IMR-90 (cell line): ENCODE data around the gene PLEKHB2. TPM values are rescaled to one million over a fixed set of nuclear protein-coding genes. Genes with fewer than 3 reads are reported as not detected.

ENCODE experiments used
- ATAC-seq: fragments of 200-7000 bp; cut with Tn5 transposase; 2 replicates; pipeline ENCODE4 v1.9.1; 2020; ENCODE audit warnings: low read depth, mild to moderate bottlenecking, moderate library complexity
- BruUV-seq: library from RNA; stranded (reverse); fragments of 400-500 nt; replicated peaks from 2 replicates; lab custom pipeline; 2021; lab: Mats Ljungman, UMichigan
- CTCF ChIA-PET: fragments of 300-600 bp; formaldehyde crosslinking; extraction: SDS; loops from one replicate; lab custom pipeline; 2021; ENCODE audit warnings: antibody characterized with exemption; lab: Yijun Ruan, JAX
- POLR2A ChIA-PET: fragments of 300-600 bp; sonication (Branson Sonifier 250); formaldehyde crosslinking; loops from one replicate; lab custom pipeline; 2022; ENCODE audit warnings: antibody characterized with exemption; ENCODE audit not compliant: unreplicated experiment; lab: Charles Lee
- DNase-seq: peaks from one replicate; pipeline ENCODE4 v3.0.0; 2013
- H2AFZ ChIP-seq: replicated peaks from 2 replicates; pipeline ENCODE3; 2013; ENCODE audit warnings: low read length, mild to moderate bottlenecking; ENCODE audit not compliant: poor library complexity
- H2AK5ac ChIP-seq: 2 replicates; pipeline ENCODE4 v1.6.1; 2013; ENCODE audit warnings: low read depth, low read length, inconsistent platforms
- H2AK9ac ChIP-seq: replicated peaks from 2 replicates; pipeline ENCODE3; 2013; ENCODE audit warnings: mild to moderate bottlenecking, low read depth, low read length, moderate library complexity; ENCODE audit not compliant: poor library complexity
- H2BK120ac ChIP-seq: 2 replicates; pipeline ENCODE4 v1.6.1; 2013; ENCODE audit warnings: low read depth, low read length, inconsistent platforms
- H2BK15ac ChIP-seq: 3 replicates; pipeline ENCODE4 v1.6.1; 2013; ENCODE audit warnings: low read depth, low read length, inconsistent platforms
- H2BK20ac ChIP-seq: 2 replicates; pipeline ENCODE4 v1.6.1; 2013; ENCODE audit warnings: low read depth, mild to moderate bottlenecking, inconsistent platforms, low read length, moderate library complexity
- H2BK5ac ChIP-seq: 2 replicates; pipeline ENCODE4 v1.6.1; 2013; ENCODE audit warnings: mild to moderate bottlenecking, low read depth, low read length, inconsistent platforms; ENCODE audit not compliant: poor library complexity, severe bottlenecking
- H3K14ac ChIP-seq: replicated peaks from 2 replicates; pipeline ENCODE4 v1.6.1; 2013; ENCODE audit warnings: low read depth, low read length, inconsistent platforms
- H3K18ac ChIP-seq: 2 replicates; pipeline ENCODE4 v1.6.1; 2013; ENCODE audit warnings: low read depth, low read length, control low read depth
- H3K23ac ChIP-seq: 2 replicates; pipeline ENCODE4 v1.6.1; 2013; ENCODE audit warnings: low read depth, low read length, inconsistent platforms
- H3K27ac ChIP-seq: 2 replicates; pipeline ENCODE4 v1.5.1; 2013; ENCODE audit warnings: mild to moderate bottlenecking, control low read depth, low read length; ENCODE audit not compliant: insufficient read depth
- H3K27me3 ChIP-seq: 2 replicates; pipeline ENCODE4 v1.6.1; 2013; ENCODE audit warnings: low read length; ENCODE audit not compliant: control insufficient read depth, insufficient read depth
- H3K36me3 ChIP-seq: 2 replicates; pipeline ENCODE4 v1.6.1; 2013; ENCODE audit warnings: low read length, mixed read lengths; ENCODE audit not compliant: control insufficient read depth, insufficient read depth
- H3K4ac ChIP-seq: 2 replicates; pipeline ENCODE4 v1.6.1; 2013; ENCODE audit warnings: low read depth, low read length, inconsistent platforms
- H3K4me1 ChIP-seq: 2 replicates; pipeline ENCODE4 v1.6.1; 2013; ENCODE audit warnings: low read length, mixed read lengths; ENCODE audit not compliant: control insufficient read depth, insufficient read depth
- H3K4me2 ChIP-seq: 2 replicates; pipeline ENCODE4 v1.6.1; 2013; ENCODE audit warnings: low read depth, mild to moderate bottlenecking, control low read depth, low read length, moderate library complexity
- H3K4me3 ChIP-seq: 2 replicates; pipeline ENCODE4 v1.5.1; 2013; ENCODE audit warnings: low read depth, mild to moderate bottlenecking, control low read depth, low read length, moderate library complexity; ENCODE audit not compliant: insufficient read depth
- H3K56ac ChIP-seq: 2 replicates; pipeline ENCODE4 v1.6.1; 2013; ENCODE audit warnings: low read length, inconsistent platforms; ENCODE audit not compliant: insufficient read depth; ENCODE audit errors: extremely low read depth
- H3K79me1 ChIP-seq, 2 experiments: 2 replicates each; pipeline ENCODE4 v1.6.1; 2013; ENCODE audit warnings: low read length in 2 of 2, inconsistent platforms in 1 of 2, low read depth in 1 of 2
- H3K9ac ChIP-seq: 2 replicates; pipeline ENCODE4 v1.6.1; 2013; ENCODE audit warnings: low read depth, low read length, control low read depth
- H3K9me1 ChIP-seq: 2 replicates; pipeline ENCODE4 v1.6.1; 2013; ENCODE audit warnings: low read length, inconsistent platforms; ENCODE audit not compliant: insufficient read depth
- H3K9me3 ChIP-seq: 2 replicates; pipeline ENCODE4 v1.6.1; 2013; ENCODE audit warnings: low read length; ENCODE audit not compliant: control insufficient read depth, insufficient read depth
- H4K20me1 ChIP-seq: 2 replicates; pipeline ENCODE4 v1.6.1; 2013; ENCODE audit warnings: low read length, inconsistent platforms; ENCODE audit not compliant: insufficient read depth
- H4K5ac ChIP-seq: 2 replicates; pipeline ENCODE4 v1.6.1; 2013; ENCODE audit warnings: mild to moderate bottlenecking, low read depth, low read length, control low read depth
- H4K8ac ChIP-seq, 2 experiments: 2 replicates each; pipeline ENCODE4 v1.6.1; 2013; ENCODE audit warnings: low read depth in 2 of 2, low read length in 2 of 2, control low read depth in 1 of 2, inconsistent platforms in 1 of 2
- H4K91ac ChIP-seq: 2 replicates; pipeline ENCODE4 v1.6.1; 2013; ENCODE audit warnings: low read depth, low read length, inconsistent platforms; ENCODE audit not compliant: insufficient read depth
- CEBPB ChIP-seq: IDR thresholded peaks from 2 replicates; pipeline ENCODE4 v1.6.1; 2012; ENCODE audit warnings: low read depth, low read length, improper control_type of control experiment
- FOS ChIP-seq: fragments of 150-350 bp; IDR thresholded peaks from 2 replicates; pipeline ENCODE4 v1.6.1; 2016; ENCODE audit warnings: low read depth, low read length
- WGBS, 2 experiments: methylation state at CpG; one replicate each; pipeline versions ENCODE4 v1.1.5 to v1.1.7; 2013; ENCODE audit warnings: missing lambda C conversion rate in 2 of 2; ENCODE audit not compliant: insufficient read length in 1 of 2; ENCODE audit errors: extremely low coverage in 2 of 2; 5-methylcytosine and 5-hydroxymethylcytosine counted together
- dilution Hi-C: fragments of 300-500 bp; cut with HindIII; formaldehyde crosslinking; loops from one replicate; pipeline ENCODE4 v1.14.3; 2018; ENCODE audit warnings: low sequenced_read_pairs; ENCODE audit not compliant: unreplicated experiment
- in situ Hi-C: fragments of 300-500 bp; cut with MboI; formaldehyde crosslinking; loops from 3 replicates; pipeline ENCODE4 v1.14.3; 2019; ENCODE audit warnings: low sequenced_read_pairs, inconsistent platforms, mixed read lengths
- intact Hi-C: fragments of 100-400 bp; cut with micrococcal nuclease; formaldehyde crosslinking; loops from 2 replicates; pipeline ENCODE4 v1.10.0; 2022
- polyA plus RNA-seq, 3 experiments: library from polyadenylated mRNA; depleted of rRNA; stranded (reverse); fragments of >200 nt; gene quantifications; 2 replicates each; pipeline ENCODE4 v1.2.3, GENCODE V29; 2012; ENCODE audit warnings: low replicate concordance in 1 of 3
- total RNA-seq: library from RNA; depleted of rRNA; stranded (reverse); fragments of >200 nt; gene quantifications from 2 replicates; pipeline ENCODE4 v1.2.3, GENCODE V29; 2012

PLEKHB2 gene
- total and polyA plus RNA-seq, 2 of the 4 experiments (the other 2 are of a cell fraction) = 62.9 to 82.1 TPM

- H2BK5ac ChIP-seq = no peak overlapping the region
- H3K14ac ChIP-seq = no peak overlapping the region
- H2BK15ac ChIP-seq = no peak overlapping the region
- H3K23ac ChIP-seq = no peak overlapping the region; the same call in 1 of the 2 replicates
- no peak overlapping the region for H2AK9ac ChIP-seq
- no peak overlapping the region for H3K4ac ChIP-seq
- H3K56ac ChIP-seq = no peak overlapping the region
- DNase-seq = peak; percentile 26
- intact Hi-C loops = no loop called here
- in situ Hi-C loops = loop anchor here (25.0 kb wide), 2 partner anchors 400 to 750 kb away; partner anchors contain the start of gene PTPN18
- peaks cover 39% of the 10 kb centered on the region for H4K20me1 ChIP-seq
- POLR2A ChIA-PET = no interaction called here
- dilution Hi-C loops = no loop called here
- H3K4me3 ChIP-seq = no peak overlapping the region
- no peak overlapping the region for H2BK120ac ChIP-seq
- no peak overlapping the region for H3K18ac ChIP-seq
- H3K27ac ChIP-seq = no peak overlapping the region
- CTCF ChIA-PET = interaction anchor here (0.5 kb wide), 1 partner anchor 32 kb away, joined by 3 read pairs; no protein-coding TSS in a partner anchor
- no peak overlapping the region for H4K5ac ChIP-seq
- no peak overlapping the region for H2AFZ ChIP-seq
- H3K9ac ChIP-seq = no peak overlapping the region
- no peaks in the 10 kb centered on the region for H3K9me3 ChIP-seq
- ATAC-seq = peak; percentile 65
- WGBS, 2 experiments = no CpG with 5 or more reads among the region's 2 CpGs
- H3K9me1 ChIP-seq = peaks cover 13% of the 10 kb centered on the region; the same call in 1 of the 2 replicates
- no peak overlapping the region for H4K91ac ChIP-seq
- BruUV-seq = no TSS peak
- TF ChIP-seq CEBPB (peak; percentile 43; the same call in 1 of the 2 replicates), FOS (no peak)
- peaks cover 28 to 49% of the 10 kb centered on the region in 2 experiments for H3K79me1 ChIP-seq
- no peak overlapping the region for H4K8ac ChIP-seq
- no peak overlapping the region for H2BK20ac ChIP-seq
- no peak overlapping the region for H3K4me2 ChIP-seq
- H2AK5ac ChIP-seq = no peak overlapping the region
- H3K4me1 ChIP-seq = peaks cover 6% of the 10 kb centered on the region
- no peaks in the 10 kb centered on the region for H3K27me3 ChIP-seq
- peaks cover 2% of the 10 kb centered on the region for H3K36me3 ChIP-seq
These were observed 7.4 kb downstream of the PLEKHB2 start for GRCh38 chr2:131112529-131112928.
